ENCODE measurements around the gene PLXNA4.

DNA sequence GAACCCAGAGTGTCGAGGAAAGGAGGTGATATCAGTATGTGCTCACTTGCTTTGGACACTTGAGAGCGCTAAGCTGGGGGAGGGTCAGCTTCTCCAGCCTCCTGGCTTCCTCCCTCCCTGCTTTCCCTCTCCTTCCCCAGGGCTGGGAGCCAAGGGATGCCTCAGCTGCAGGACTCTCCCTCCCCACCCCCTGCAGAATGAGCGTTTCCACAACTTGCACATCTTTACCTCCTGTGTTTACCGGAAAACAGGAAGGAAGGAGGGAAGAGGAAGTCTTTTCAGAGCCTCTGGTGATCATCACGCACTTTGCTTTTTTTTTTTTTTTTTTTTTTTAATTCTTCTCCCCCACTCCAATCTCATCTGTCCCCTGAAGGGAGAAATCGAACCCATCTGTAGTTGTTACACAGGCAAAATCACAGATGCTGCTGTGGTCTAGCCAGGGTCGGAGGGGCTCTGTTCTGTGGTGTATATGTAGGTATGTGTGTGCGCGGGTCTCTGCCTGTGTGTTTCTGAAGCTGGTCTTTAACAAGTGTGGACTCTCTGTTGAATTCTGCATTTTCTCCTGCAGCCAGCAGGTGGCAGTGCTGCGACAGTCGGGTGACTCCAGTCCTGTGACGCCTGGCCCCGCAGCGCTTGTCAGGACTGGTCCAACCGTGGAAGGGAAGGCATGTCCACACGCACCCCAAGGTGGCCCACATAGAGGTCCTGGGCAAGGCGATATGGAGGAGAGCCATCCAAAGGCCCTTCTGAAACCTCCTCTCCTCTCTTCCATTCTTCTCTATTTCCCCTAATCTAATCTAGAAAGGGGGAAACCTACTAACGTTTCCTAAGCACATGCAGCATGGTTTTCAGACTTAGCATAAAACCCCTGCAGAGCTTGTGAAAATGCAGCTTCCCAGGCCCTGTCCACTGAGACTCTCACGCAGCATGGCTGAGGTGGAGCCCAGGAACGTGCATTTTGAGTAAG lies 257.6 kb downstream of the PLXNA4 start:
- TF ChIP-seq SUZ12 (IDR thresholded peaks at IDR 0.05) (no peak), FOXM1 (IDR thresholded peaks at IDR 0.05; ENCODE audit: borderline replicate concordance) (no peak), CTBP1 (IDR thresholded peaks at IDR 0.05; ENCODE audit: borderline replicate concordance) (no peak)
